ENCODE results near the gene UBE2H. TPM values are rescaled to one million over a fixed set of nuclear protein-coding genes. Genes with fewer than 3 reads are reported as not detected.

Gene UBE2H
- total RNA-seq, 4 donors from 2014 or later, result 82.7 to 162 (median 103) TPM

DNA sequence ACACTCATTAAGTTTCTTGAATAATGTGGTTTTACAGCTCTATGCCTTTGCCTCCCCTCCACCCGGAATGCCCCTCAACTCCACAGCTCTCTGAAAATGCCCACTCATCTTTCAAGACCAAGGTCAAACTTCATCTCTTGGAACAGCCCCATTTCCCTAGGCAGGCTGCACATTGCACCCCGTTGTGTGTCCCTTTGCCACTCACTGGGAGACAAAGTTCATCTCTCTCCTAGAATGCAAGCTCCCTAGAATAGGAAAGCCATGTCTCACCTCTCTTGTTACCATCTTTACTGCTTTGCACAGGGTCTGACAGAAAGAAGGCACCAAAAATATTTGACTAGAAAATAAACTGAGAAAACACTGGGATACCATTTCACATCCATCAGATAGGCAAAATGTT is 33.3 kb downstream of the UBE2H start:
- ATAC-seq (no peak), DNase-seq (no peak)
- peak overlapping the region; percentile 29 to 89 (median 77) for H3K27ac ChIP-seq
- TF ChIP-seq, protein P1, sequence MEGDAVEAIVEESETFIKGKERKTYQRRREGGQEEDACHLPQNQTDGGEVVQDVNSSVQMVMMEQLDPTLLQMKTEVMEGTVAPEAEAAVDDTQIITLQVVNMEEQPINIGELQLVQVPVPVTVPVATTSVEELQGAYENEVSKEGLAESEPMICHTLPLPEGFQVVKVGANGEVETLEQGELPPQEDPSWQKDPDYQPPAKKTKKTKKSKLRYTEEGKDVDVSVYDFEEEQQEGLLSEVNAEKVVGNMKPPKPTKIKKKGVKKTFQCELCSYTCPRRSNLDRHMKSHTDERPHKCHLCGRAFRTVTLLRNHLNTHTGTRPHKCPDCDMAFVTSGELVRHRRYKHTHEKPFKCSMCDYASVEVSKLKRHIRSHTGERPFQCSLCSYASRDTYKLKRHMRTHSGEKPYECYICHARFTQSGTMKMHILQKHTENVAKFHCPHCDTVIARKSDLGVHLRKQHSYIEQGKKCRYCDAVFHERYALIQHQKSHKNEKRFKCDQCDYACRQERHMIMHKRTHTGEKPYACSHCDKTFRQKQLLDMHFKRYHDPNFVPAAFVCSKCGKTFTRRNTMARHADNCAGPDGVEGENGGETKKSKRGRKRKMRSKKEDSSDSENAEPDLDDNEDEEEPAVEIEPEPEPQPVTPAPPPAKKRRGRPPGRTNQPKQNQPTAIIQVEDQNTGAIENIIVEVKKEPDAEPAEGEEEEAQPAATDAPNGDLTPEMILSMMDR (IDR thresholded peaks at IDR 0.05 in 4 of 5, conservative IDR thresholded peaks at IDR 0.05 in 1 of 5), result no peak
- no peak for TF ChIP-seq POLR2A (IDR thresholded peaks at IDR 0.05)
- intact Hi-C loops (cut with DNase I; ENCODE audit: low total_unique reads) (loop anchor here (5.0 kb wide), 1 partner anchor 42 kb away; no protein-coding TSS in a partner anchor), in situ Hi-C loops (cut with MboI; ENCODE audit: low sequenced_read_pairs in 4 of 4) (no loop called here)
- no peaks in the 10 kb centered on the region for H3K36me3 ChIP-seq
- no peak overlapping the region for H3K4me3 ChIP-seq
- no peaks in the 10 kb centered on the region for H3K9me3 ChIP-seq
- no peaks in the 10 kb centered on the region for H3K27me3 ChIP-seq
- H3K4me1 ChIP-seq, result peaks cover 81 to 82% of the 10 kb centered on the region in 2 donors

DNA sequence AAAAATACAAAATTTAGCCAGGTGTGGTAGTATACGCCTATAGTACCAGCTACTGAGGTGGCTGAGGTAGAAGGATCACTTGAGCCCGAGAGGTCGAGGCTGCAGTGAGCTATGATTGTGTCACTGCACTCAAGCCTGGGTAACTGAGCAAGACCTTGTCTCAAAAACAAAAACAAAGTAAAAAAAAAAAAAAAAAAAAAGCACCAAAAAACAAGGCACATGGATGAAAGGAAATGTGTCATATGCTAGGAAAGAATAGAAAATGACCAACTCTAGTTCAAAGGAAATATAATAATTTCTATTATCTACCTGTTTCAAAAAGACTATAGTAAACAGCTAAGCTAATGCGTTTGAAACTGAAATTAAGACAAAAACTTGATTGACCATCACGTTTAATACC is 33.8 kb downstream of the UBE2H start:
- peak overlapping the region; percentile 33 to 89 (median 77) for H3K27ac ChIP-seq
- intact Hi-C loops (cut with DNase I; ENCODE audit: low total_unique reads), result loop anchor here (5.0 kb wide), 1 partner anchor 42 kb away; no protein-coding TSS in a partner anchor

DNA sequence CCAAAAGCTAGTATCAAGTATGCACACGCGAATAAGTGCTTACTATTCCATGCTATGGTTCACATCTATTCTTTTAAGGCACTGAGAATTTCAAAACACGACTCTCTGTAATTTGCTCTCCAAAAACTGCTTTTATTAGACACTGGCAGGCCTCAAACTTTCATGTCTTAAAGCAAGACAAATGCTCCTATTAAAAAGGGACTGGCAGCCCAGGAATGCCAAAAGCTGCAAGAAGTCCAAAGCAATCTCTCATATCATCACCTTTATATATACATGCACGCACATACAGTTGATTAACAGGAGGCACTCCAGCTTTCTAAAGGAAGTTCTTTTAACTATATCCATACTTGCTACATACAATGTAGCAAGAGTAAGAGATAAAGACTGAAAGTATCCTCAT is 34.8 kb downstream of the UBE2H start:
- Histone ChIP-seq H3K4me3 (no peak overlapping the region), H3K4me1 (peaks cover 78 to 79% of the 10 kb centered on the region in 2 donors), H3K9me3 (no peaks in the 10 kb centered on the region), H3K27ac (peak overlapping the region; percentile 33 to 89 (median 77)), H3K36me3 (no peaks in the 10 kb centered on the region), H3K27me3 (no peaks in the 10 kb centered on the region)
- no peak for TF ChIP-seq POLR2A (IDR thresholded peaks at IDR 0.05)
- TF ChIP-seq, protein P1 (IDR thresholded peaks at IDR 0.05 in 4 of 5, conservative IDR thresholded peaks at IDR 0.05 in 1 of 5), result no peak
- in situ Hi-C loops (cut with MboI; ENCODE audit: low sequenced_read_pairs in 4 of 4), result no loop called here
- DNase-seq, result no peak
- intact Hi-C loops (cut with DNase I; ENCODE audit: low total_unique reads), result loop anchor here (2.0 to 5.0 kb wide), 2 partner anchors 31 to 41 kb away; no protein-coding TSS in a partner anchor
- no peak for ATAC-seq

More for the DNA sequence above, 33.8 kb downstream of the UBE2H start:
- no peaks in the 10 kb centered on the region for H3K36me3 ChIP-seq
- H3K4me1 ChIP-seq, result peaks cover 81 to 82% of the 10 kb centered on the region in 2 donors
- H3K27me3 ChIP-seq, result no peaks in the 10 kb centered on the region
- no peaks in the 10 kb centered on the region for H3K9me3 ChIP-seq
- DNase-seq, result no peak
- in situ Hi-C loops (cut with MboI; ENCODE audit: low sequenced_read_pairs in 4 of 4), result no loop called here
- TF ChIP-seq, protein P1 (IDR thresholded peaks at IDR 0.05 in 4 of 5, conservative IDR thresholded peaks at IDR 0.05 in 1 of 5), result no peak
- TF ChIP-seq POLR2A (IDR thresholded peaks at IDR 0.05), result no peak
- H3K4me3 ChIP-seq, result no peak overlapping the region
- ATAC-seq, result no peak

DNA sequence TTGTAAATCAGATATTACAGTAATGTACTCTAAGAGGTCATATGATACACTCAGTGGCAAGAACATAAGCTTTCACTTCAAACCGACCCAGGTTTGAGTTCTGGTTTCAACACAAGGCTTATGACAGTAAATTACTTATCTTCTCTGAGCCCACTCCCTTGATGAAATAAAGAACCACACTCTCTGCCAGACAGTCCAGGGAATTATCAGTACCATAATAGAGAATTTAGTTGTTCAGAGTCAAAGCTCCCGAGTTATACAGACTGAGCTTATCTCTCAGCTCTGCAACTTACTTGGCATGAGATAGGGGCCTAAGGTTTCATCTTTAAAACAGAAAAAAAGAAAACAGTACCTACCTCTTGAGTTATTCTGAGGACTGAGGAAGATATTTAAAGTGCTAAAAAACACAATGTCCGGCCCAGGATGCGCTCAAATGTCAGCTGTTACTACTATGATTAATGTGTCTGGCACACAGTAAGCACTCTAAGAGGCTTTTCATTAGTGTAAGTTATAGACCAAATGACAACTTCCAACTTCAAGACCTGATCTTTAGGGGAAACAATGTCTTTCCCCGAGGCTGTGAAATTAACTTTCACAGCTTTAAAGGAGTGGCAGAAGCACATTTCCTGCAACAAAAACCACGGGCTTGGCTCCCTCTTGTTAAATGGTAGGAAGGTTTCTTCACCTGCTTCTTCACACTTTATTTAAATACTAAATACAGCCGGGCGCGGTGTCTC is 38.1 kb downstream of the UBE2H start:
- H3K36me3 ChIP-seq, result peaks cover 0 to 2% of the 10 kb centered on the region in 2 donors
- peaks cover 62 to 72% of the 10 kb centered on the region in 2 donors for H3K4me1 ChIP-seq
- H3K9me3 ChIP-seq, result no peaks in the 10 kb centered on the region
- H3K27ac ChIP-seq, result peak overlapping the region; percentile 76 to 89 (median 77)
- intact Hi-C loops (cut with DNase I; ENCODE audit: low total_unique reads) (loop anchor here (5.0 kb wide), 1 partner anchor 37 kb away; no protein-coding TSS in a partner anchor), in situ Hi-C loops (cut with MboI; ENCODE audit: low sequenced_read_pairs in 4 of 4) (no loop called here)
- peak overlapping the region; percentile 6 to 16 (median 9) for H3K4me3 ChIP-seq
- no peak for DNase-seq
- TF ChIP-seq POLR2A (IDR thresholded peaks at IDR 0.05), result no peak
- TF ChIP-seq, protein P1 (IDR thresholded peaks at IDR 0.05 in 4 of 5, conservative IDR thresholded peaks at IDR 0.05 in 1 of 5), result no peak
- no peaks in the 10 kb centered on the region for H3K27me3 ChIP-seq
- ATAC-seq, result peak; percentile 14 to 53
